BLaER1 treated with 17β-estradiol and CSF1 and Interleukin-3, amounts not matched to agents 10 nM and 100 nM (cell line): ENCODE measurements around the gene GRK2.
A peak's percentile ranks its signal among the peaks of the same experiment; 100 is the strongest.

ENCODE experiments used
- H3K27ac ChIP-seq, 11 experiments: shearing (Covaris generic); formaldehyde crosslinking; 2 replicates each; pipeline ENCODE4 v1.8.1; 2022
- H3K27me3 ChIP-seq, 11 experiments: shearing (Covaris generic); formaldehyde crosslinking; 2 replicates each; pipeline ENCODE4 v1.8.1; 2022
- H3K36me3 ChIP-seq, 11 experiments: shearing (Covaris generic); formaldehyde crosslinking; 2 replicates each; pipeline ENCODE4 v1.8.1; 2022
- H3K4me1 ChIP-seq, 10 experiments: shearing (Covaris generic); formaldehyde crosslinking; 2 replicates each; pipeline ENCODE4 v1.8.1; 2022
- H3K4me2 ChIP-seq, 11 experiments: shearing (Covaris generic); formaldehyde crosslinking; 2 replicates each; pipeline ENCODE4 v1.8.1; 2022
- H3K4me3 ChIP-seq, 10 experiments: shearing (Covaris generic); formaldehyde crosslinking; 2 replicates each; pipeline ENCODE4 v1.8.1; 2022
- H3K9ac ChIP-seq, 11 experiments: shearing (Covaris generic); formaldehyde crosslinking; 2 replicates each; pipeline ENCODE4 v1.8.1; 2022
- H3K9me3 ChIP-seq, 11 experiments: shearing (Covaris generic); formaldehyde crosslinking; replicated peaks in 1 of 11; 2 replicates each; pipeline ENCODE4 v1.8.1; 2022
- H4K20me1 ChIP-seq, 11 experiments: shearing (Covaris generic); formaldehyde crosslinking; 2 replicates each; pipeline ENCODE4 v1.8.1; 2022
- Cebpa-rat ChIP-seq, 11 experiments: shearing (Covaris generic); IDR thresholded peaks; 2 replicates each; pipeline ENCODE4 v1.8.1; 2022

The GRK2 gene

DNA sequence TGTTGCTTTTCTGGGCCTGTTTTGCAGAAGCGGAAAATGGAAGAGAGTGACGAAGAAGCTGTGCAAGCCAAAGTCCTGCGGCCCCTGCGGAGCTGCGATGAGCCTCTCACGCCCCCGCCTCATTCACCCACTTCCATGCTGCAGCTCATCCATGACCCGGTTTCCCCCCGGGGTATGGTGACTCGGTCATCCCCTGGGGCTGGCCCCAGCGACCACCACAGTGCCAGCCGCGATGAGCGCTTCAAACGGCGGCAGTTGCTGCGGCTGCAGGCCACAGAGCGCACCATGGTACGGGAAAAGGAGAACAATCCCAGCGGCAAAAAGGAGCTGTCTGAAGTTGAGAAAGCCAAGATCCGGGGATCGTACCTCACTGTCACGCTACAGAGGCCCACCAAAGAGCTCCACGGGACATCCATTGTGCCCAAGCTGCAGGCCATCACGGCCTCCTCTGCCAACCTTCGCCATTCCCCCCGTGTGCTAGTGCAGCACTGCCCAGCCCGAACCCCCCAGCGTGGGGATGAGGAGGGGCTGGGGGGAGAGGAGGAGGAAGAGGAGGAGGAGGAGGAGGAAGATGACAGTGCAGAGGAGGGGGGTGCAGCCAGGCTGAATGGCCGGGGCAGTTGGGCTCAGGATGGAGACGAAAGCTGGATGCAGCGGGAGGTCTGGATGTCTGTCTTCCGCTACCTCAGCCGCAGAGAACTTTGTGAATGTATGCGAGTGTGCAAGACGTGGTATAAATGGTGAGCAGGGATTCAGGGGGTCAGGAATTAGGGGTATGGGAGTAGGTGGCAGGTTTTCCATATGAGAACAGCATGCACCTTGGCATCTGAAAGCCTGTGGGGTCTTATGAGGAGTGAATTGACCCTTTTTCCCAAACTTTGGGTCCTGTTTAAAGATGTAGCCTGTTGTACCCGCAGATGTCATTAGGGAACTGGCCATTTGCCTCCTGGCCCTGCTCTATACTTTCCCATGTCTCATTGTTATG lies 15.9 kb upstream of the GRK2 start:
- no peak overlapping the region for H3K27ac ChIP-seq
- no peaks in the 10 kb centered on the region for H3K9me3 ChIP-seq
- 0 out of 22 replicates have a peak overlapping the region, but pooled peaks of 1 of the 11 experiments have one; percentile 5 for H3K9ac ChIP-seq
- peaks cover 0 to 59% (median 12%) of the 10 kb centered on the region in 10 experiments; a peak in 11 of 20 replicates for H3K4me1 ChIP-seq
- peak overlapping the region in 2 of 11 experiments; percentile 13 to 30; a peak in 2 of 22 replicates for H3K4me2 ChIP-seq
- peaks cover 40 to 98% (median 94%) of the 10 kb centered on the region in 11 experiments; a peak in 21 of 22 replicates for H4K20me1 ChIP-seq
- TF ChIP-seq Cebpa-rat (IDR thresholded peaks at IDR 0.05), result no peak
- H3K36me3 ChIP-seq, result peaks cover 89 to 100% (median 99%) of the 10 kb centered on the region in 11 experiments
- no peaks in the 10 kb centered on the region for H3K27me3 ChIP-seq
- H3K4me3 ChIP-seq, result no peak overlapping the region

DNA sequence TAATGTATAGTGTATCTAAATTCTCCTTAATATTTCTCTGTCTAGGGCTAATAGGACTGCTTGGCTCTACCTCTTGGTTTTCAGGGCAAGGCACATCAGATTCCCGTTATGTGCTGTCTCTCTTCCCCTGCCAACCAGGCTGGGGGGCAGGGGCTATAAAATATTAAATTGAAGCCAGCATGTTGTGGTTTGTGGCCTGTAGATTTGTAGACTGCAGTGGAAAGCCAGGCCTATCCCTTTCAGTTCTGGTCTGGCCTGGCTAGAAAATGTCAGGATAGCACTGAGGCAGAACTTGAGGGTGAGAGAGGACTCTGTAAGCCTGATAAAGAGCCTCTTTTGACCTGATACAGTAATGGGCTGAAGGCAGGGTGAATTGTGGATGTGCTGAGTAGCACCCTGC lies 14.4 kb upstream of the GRK2 start:
- H3K27me3 ChIP-seq, result no peaks in the 10 kb centered on the region
- no peak for TF ChIP-seq Cebpa-rat (IDR thresholded peaks at IDR 0.05)
- H3K4me2 ChIP-seq, result peak overlapping the region in 3 of 11 experiments; percentile 30 to 80 (median 49); a peak in 6 of 22 replicates
- peaks cover 81 to 100% (median 99%) of the 10 kb centered on the region in 11 experiments for H3K36me3 ChIP-seq
- H3K4me3 ChIP-seq, result no peak overlapping the region
- peaks cover 5 to 73% (median 23%) of the 10 kb centered on the region in 10 experiments; a peak in 19 of 20 replicates for H3K4me1 ChIP-seq
- H3K27ac ChIP-seq, result peak overlapping the region in 3 of 11 experiments; percentile 1 to 21 (median 2); a peak in 2 of 22 replicates
- H3K9ac ChIP-seq, result peak overlapping the region in 5 of 11 experiments; percentile 1 to 70 (median 24); a peak in 4 of 22 replicates
- peaks cover 33 to 99% (median 96%) of the 10 kb centered on the region in 11 experiments; a peak in 21 of 22 replicates for H4K20me1 ChIP-seq
- no peaks in the 10 kb centered on the region for H3K9me3 ChIP-seq

DNA sequence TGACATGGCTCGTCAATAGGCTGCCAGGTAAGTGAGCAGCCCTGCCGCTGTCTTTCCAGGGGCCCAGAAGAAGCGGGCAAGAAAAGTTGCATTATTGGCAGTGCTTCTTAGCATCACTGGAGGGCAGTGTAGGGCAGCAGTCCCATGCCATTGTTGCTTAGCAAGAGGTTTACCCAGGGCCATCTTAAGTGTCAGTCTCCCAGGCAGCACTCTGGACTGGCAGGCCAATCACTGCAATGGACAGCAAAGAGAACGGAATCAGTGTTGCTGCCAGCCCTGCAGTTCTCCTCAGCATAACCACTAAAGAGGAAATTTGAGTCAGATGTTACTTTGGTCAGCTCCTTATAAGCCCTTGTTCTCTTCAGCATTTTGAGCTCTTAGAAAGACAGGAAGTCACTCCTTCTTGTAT lies 13.4 kb upstream of the GRK2 start:
- H3K27me3 ChIP-seq, result no peaks in the 10 kb centered on the region
- H4K20me1 ChIP-seq, result peaks cover 24 to 99% (median 95%) of the 10 kb centered on the region in 11 experiments; a peak in 21 of 22 replicates
- no peak for TF ChIP-seq Cebpa-rat (IDR thresholded peaks at IDR 0.05)
- H3K36me3 ChIP-seq, result peaks cover 71 to 100% (median 98%) of the 10 kb centered on the region in 11 experiments
- H3K9me3 ChIP-seq, result no peaks in the 10 kb centered on the region
- peak overlapping the region in 4 of 11 experiments; percentile 21 to 51 (median 38); a peak in 5 of 22 replicates for H3K27ac ChIP-seq
- peak overlapping the region in 3 of 11 experiments; percentile 63 to 89 (median 86); a peak in 7 of 22 replicates for H3K4me2 ChIP-seq
- H3K9ac ChIP-seq, result peak overlapping the region in 2 of 11 experiments; percentile 20 to 70; a peak in 2 of 22 replicates
- no peak overlapping the region for H3K4me3 ChIP-seq
- H3K4me1 ChIP-seq, result peaks cover 15 to 83% (median 31%) of the 10 kb centered on the region in 10 experiments

GRCh38 chr11:67253872-67254624 lies 12.2 kb upstream of the GRK2 start:
- peak overlapping the region in 4 of 11 experiments; percentile 24 to 89 (median 74); a peak in 6 of 22 replicates for H3K4me2 ChIP-seq

GRCh38 chr11:67254798-67255197 lies 11.5 kb upstream of the GRK2 start:
- H3K9me3 ChIP-seq, result no peaks in the 10 kb centered on the region
- H3K27me3 ChIP-seq, result peaks cover 0 to 3% (median under 1%) of the 10 kb centered on the region in 11 experiments; a peak in 3 of 22 replicates
- peaks cover 57 to 91% (median 88%) of the 10 kb centered on the region in 11 experiments for H3K36me3 ChIP-seq
- H3K9ac ChIP-seq, result peak overlapping the region in 8 of 11 experiments; percentile 5 to 54 (median 22); a peak in 3 of 22 replicates
- peaks cover 16 to 86% (median 32%) of the 10 kb centered on the region in 10 experiments for H3K4me1 ChIP-seq
- no peak for TF ChIP-seq Cebpa-rat (IDR thresholded peaks at IDR 0.05)
- no peak overlapping the region for H3K4me3 ChIP-seq
- H4K20me1 ChIP-seq, result peaks cover 6 to 91% (median 86%) of the 10 kb centered on the region in 11 experiments; a peak in 21 of 22 replicates
- H3K4me2 ChIP-seq, result peak overlapping the region in 3 of 11 experiments; percentile 14 to 89 (median 86); a peak in 6 of 22 replicates
- H3K27ac ChIP-seq, result peak overlapping the region in 3 of 11 experiments; percentile 16 to 49 (median 22); a peak in 3 of 22 replicates

More at GRCh38 chr11:67253872-67254624, 12.2 kb upstream of the GRK2 start:
- peaks cover 16 to 85% (median 32%) of the 10 kb centered on the region in 10 experiments for H3K4me1 ChIP-seq
- no peaks in the 10 kb centered on the region for H3K9me3 ChIP-seq
- no peak for TF ChIP-seq Cebpa-rat (IDR thresholded peaks at IDR 0.05)
- H3K27me3 ChIP-seq, result no peaks in the 10 kb centered on the region; a peak in 1 of 22 replicates
- peak overlapping the region in 3 of 11 experiments; percentile 36 to 51 (median 49); a peak in 4 of 22 replicates for H3K27ac ChIP-seq
- H4K20me1 ChIP-seq, result peaks cover 13 to 99% (median 93%) of the 10 kb centered on the region in 11 experiments; a peak in 21 of 22 replicates
- H3K9ac ChIP-seq, result peak overlapping the region in 6 of 11 experiments; percentile 4 to 54 (median 21); a peak in 4 of 22 replicates
- H3K36me3 ChIP-seq, result peaks cover 65 to 98% (median 95%) of the 10 kb centered on the region in 11 experiments
- H3K4me3 ChIP-seq, result peak overlapping the region in 1 of 10 experiments; percentile 14; a peak in 2 of 20 replicates

DNA sequence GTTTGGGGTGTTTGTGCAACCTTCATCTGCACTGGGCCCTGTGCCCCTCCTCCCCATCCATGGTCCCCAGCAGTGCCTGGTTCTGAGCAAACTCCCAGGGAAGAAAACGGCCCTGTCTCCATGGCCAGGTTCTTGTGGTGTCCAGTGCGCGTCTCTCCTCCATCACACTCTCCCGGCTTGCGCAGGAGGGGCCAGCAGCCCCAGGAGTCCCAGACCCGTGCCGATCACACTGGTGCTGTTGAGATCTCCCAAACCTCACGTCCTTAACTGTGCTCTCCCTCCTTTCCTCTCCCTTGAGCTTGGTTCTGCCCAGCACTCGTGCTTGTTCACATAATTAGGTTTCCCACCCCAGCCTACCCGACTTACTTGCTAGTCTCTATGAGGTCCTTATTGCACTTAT lies 10.9 kb upstream of the GRK2 start:
- TF ChIP-seq Cebpa-rat (IDR thresholded peaks at IDR 0.05), result no peak

GRCh38 chr11:67255864-67256263 lies 10.4 kb upstream of the GRK2 start:
- Histone ChIP-seq H3K27ac (no peak overlapping the region; a peak in 1 of 22 replicates), H3K9ac (peak overlapping the region in 4 of 11 experiments; percentile 15 to 54 (median 22); a peak in 2 of 22 replicates), H3K4me3 (no peak overlapping the region), H3K36me3 (peaks cover 47 to 81% (median 77%) of the 10 kb centered on the region in 11 experiments), H3K4me2 (peak overlapping the region in 1 of 11 experiments; percentile 89; a peak in 2 of 22 replicates), H4K20me1 (peaks cover 6 to 81% (median 75%) of the 10 kb centered on the region in 11 experiments; a peak in 21 of 22 replicates), H3K4me1 (peaks cover 17 to 84% (median 32%) of the 10 kb centered on the region in 10 experiments), H3K9me3 (no peaks in the 10 kb centered on the region), H3K27me3 (peaks cover 0 to 14% (median 10%) of the 10 kb centered on the region in 11 experiments; a peak in 17 of 22 replicates)
- no peak for TF ChIP-seq Cebpa-rat (IDR thresholded peaks at IDR 0.05)

More for the DNA sequence above, 10.9 kb upstream of the GRK2 start:
- H3K9ac ChIP-seq, result peak overlapping the region in 8 of 11 experiments; percentile 5 to 54 (median 21); a peak in 5 of 22 replicates
- H3K9me3 ChIP-seq, result no peaks in the 10 kb centered on the region
- H4K20me1 ChIP-seq, result peaks cover 6 to 86% (median 80%) of the 10 kb centered on the region in 11 experiments; a peak in 21 of 22 replicates
- H3K27me3 ChIP-seq, result peaks cover 0 to 9% (median 6%) of the 10 kb centered on the region in 11 experiments; a peak in 15 of 22 replicates
- peaks cover 16 to 84% (median 32%) of the 10 kb centered on the region in 10 experiments for H3K4me1 ChIP-seq
- peak overlapping the region in 1 of 11 experiments; percentile 22; a peak in 2 of 22 replicates for H3K27ac ChIP-seq
- H3K36me3 ChIP-seq, result peaks cover 52 to 86% (median 82%) of the 10 kb centered on the region in 11 experiments
- H3K4me2 ChIP-seq, result peak overlapping the region in 3 of 11 experiments; percentile 14 to 89 (median 86); a peak in 5 of 22 replicates
- H3K4me3 ChIP-seq, result no peak overlapping the region
